ENCODE results near the gene ARPC2. TPM values are rescaled to one million over a fixed set of nuclear protein-coding genes. Genes with fewer than 3 reads are reported as not detected.

ARPC2 gene
- total RNA-seq, 1 experiment from 2014 or later: 284 TPM

GRCh38 chr2:218282173-218282991 is 65.4 kb downstream of the ARPC2 start:
- no peak for DNase-seq (ENCODE audit: unreplicated experiment)
- Mint-ChIP-seq H3K4me1 (ENCODE audit: insufficient read depth, unreplicated experiment) (peaks cover 43% of the 10 kb centered on the region), H3K27me3 (ENCODE audit: insufficient read depth, unreplicated experiment) (no peaks in the 10 kb centered on the region), H3K27ac (ENCODE audit: low read depth, unreplicated experiment) (peak overlapping the region; percentile 78), H3K36me3 (ENCODE audit: insufficient read depth, unreplicated experiment) (peaks cover 70% of the 10 kb centered on the region), H3K4me3 (ENCODE audit: unreplicated experiment) (peak overlapping the region; percentile 19), H3K9me3 (ENCODE audit: unreplicated experiment) (no peaks in the 10 kb centered on the region)
- POLR2A ChIA-PET: interaction anchor here (0.7 to 11.8 kb wide), 5 partner anchors 9 to 115 kb away, joined by 3 to 390 read pairs (median 6); partner anchors contain the start of genes AAMP and PNKD
- no TSS peak for BruUV-seq (replicated peaks)
- intact Hi-C loops (cut with micrococcal nuclease): no loop called here
- TF ChIP-seq CTCF (IDR thresholded peaks at IDR 0.05; ENCODE audit: unreplicated experiment): no peak
- CTCF ChIA-PET: interaction anchor here (0.6 to 7.3 kb wide), 4 partner anchors 9 to 124 kb away, joined by 3 to 160 read pairs (median 4); partner anchors contain the start of genes AAMP and PNKD

GRCh38 chr2:218284106-218284811 is 67.3 kb downstream of the ARPC2 start:
- intact Hi-C loops (cut with micrococcal nuclease): loop anchor here (1.0 kb wide), 1 partner anchor 12 kb away; no protein-coding TSS in a partner anchor
- BruUV-seq (replicated peaks): no TSS peak
- Mint-ChIP-seq H3K27ac (ENCODE audit: low read depth, unreplicated experiment) (peak overlapping the region; percentile 70), H3K36me3 (ENCODE audit: insufficient read depth, unreplicated experiment) (peaks cover 63% of the 10 kb centered on the region), H3K9me3 (ENCODE audit: unreplicated experiment) (no peaks in the 10 kb centered on the region), H3K4me3 (ENCODE audit: unreplicated experiment) (peak overlapping the region; percentile 80), H3K27me3 (ENCODE audit: insufficient read depth, unreplicated experiment) (no peaks in the 10 kb centered on the region), H3K4me1 (ENCODE audit: insufficient read depth, unreplicated experiment) (peaks cover 51% of the 10 kb centered on the region)
- DNase-seq (ENCODE audit: unreplicated experiment): peak; percentile 84
- TF ChIP-seq CTCF (IDR thresholded peaks at IDR 0.05; ENCODE audit: unreplicated experiment): no peak
- ChIA-PET POLR2A (interaction anchor here (1.4 to 11.8 kb wide), 7 partner anchors 11 to 116 kb away, joined by 4 to 390 read pairs (median 22); partner anchors contain the start of genes AAMP, CTDSP1 and PNKD), CTCF (interaction anchor here (0.6 to 7.3 kb wide), 8 partner anchors 8 to 110 kb away, joined by 3 to 160 read pairs (median 6); partner anchors contain the start of genes AAMP, CATIP, PNKD and TMBIM1)

GRCh38 chr2:218285604-218286003 is 68.6 kb downstream of the ARPC2 start:
- Mint-ChIP-seq H3K36me3 (ENCODE audit: insufficient read depth, unreplicated experiment) (peaks cover 52% of the 10 kb centered on the region), H3K9me3 (ENCODE audit: unreplicated experiment) (no peaks in the 10 kb centered on the region), H3K4me1 (ENCODE audit: insufficient read depth, unreplicated experiment) (peaks cover 58% of the 10 kb centered on the region), H3K27me3 (ENCODE audit: insufficient read depth, unreplicated experiment) (no peaks in the 10 kb centered on the region), H3K27ac (ENCODE audit: low read depth, unreplicated experiment) (peak overlapping the region; percentile 99), H3K4me3 (ENCODE audit: unreplicated experiment) (peak overlapping the region; percentile 80)
- ChIA-PET POLR2A (interaction anchor here (1.2 to 11.8 kb wide), 11 partner anchors 10 to 921 kb away, joined by 3 to 390 read pairs (median 22); partner anchors contain the start of genes AAMP, ARPC2, CTDSP1 and PNKD), CTCF (interaction anchor here (0.6 to 7.3 kb wide), 8 partner anchors 12 to 181 kb away, joined by 3 to 160 read pairs (median 4); partner anchors contain the start of genes AAMP, CATIP and PNKD)
- DNase-seq (ENCODE audit: unreplicated experiment): peak; percentile 87
- BruUV-seq (replicated peaks): no TSS peak
- TF ChIP-seq CTCF (IDR thresholded peaks at IDR 0.05; ENCODE audit: unreplicated experiment): no peak
- intact Hi-C loops (cut with micrococcal nuclease): no loop called here
